Stimulated activated naive CD8-positive, alpha-beta T cell treated with anti-CD3 and anti-CD28 coated beads, Interleukin-15, Interleukin-2, amounts not matched to agents 100 ng/mL and 50 ng/mL, for 24 hours (primary cell): ENCODE results near the gene DNAJB1.
A peak's percentile ranks its signal among the peaks of the same experiment; 100 is the strongest.

Source experiments
- H3K27ac Mint-ChIP-seq: one replicate; pipeline ENCODE4 v1.8.0; 2021; ENCODE audit warnings: mild to moderate bottlenecking, mixed read lengths
- H3K27me3 Mint-ChIP-seq: one replicate; pipeline ENCODE4 v1.8.0; 2021; ENCODE audit warnings: mixed read lengths
- H3K36me3 Mint-ChIP-seq: one replicate; pipeline ENCODE4 v1.8.0; 2021; ENCODE audit warnings: low read depth, mixed read lengths
- H3K4me1 Mint-ChIP-seq: one replicate; pipeline ENCODE4 v1.8.0; 2021; ENCODE audit warnings: low read depth, mixed read lengths
- H3K4me3 Mint-ChIP-seq: one replicate; pipeline ENCODE4 v1.8.0; 2021; ENCODE audit warnings: mild to moderate bottlenecking, mixed read lengths
- H3K9me3 Mint-ChIP-seq: one replicate; pipeline ENCODE4 v1.8.0; 2021; ENCODE audit warnings: mixed read lengths

DNAJB1 gene

DNA sequence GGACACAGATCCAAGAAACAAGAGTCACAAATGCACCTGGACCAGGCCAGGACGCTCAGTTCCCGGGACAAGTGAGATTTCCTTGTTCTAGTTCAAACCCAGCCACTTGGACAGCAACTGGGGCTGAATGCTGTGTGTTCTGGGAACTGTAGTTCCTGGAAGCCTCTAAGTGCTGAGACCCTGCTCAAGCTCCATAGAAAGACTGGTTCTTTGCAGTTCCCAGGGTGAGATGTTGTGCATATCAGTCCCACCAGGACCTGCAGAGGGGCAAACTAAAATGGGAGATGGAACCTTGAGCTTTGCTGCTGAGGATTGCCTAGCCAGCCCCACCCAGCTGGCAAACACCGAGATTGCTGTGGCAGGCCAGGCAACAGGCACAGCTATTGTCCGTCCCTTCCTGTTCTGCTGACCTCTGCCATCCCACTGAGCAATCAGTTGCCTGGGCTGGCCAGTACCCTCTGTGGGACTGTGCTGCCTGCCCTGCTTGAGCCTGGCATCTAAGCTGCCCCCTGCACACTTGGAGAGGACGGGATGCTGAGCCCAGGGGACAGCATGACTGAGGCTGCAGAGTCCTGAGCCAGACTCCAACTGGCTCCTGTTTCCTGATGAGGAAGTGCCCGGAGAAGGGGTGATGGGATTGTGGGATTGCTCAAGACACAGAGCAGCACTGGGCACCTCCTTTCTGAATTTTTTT lies 20.8 kb downstream of the DNAJB1 start:
- Mint-ChIP-seq H3K27ac (peak overlapping the region; percentile 28), H3K4me3 (peak overlapping the region; percentile 77), H3K4me1 (peaks cover 12% of the 10 kb centered on the region), H3K9me3 (no peaks in the 10 kb centered on the region), H3K36me3 (no peaks in the 10 kb centered on the region), H3K27me3 (no peaks in the 10 kb centered on the region)

- H3K9me3 Mint-ChIP-seq: no peaks in the 10 kb centered on the region
- peak overlapping the region; percentile 28 for H3K27ac Mint-ChIP-seq
- peaks cover 12% of the 10 kb centered on the region for H3K4me1 Mint-ChIP-seq
- H3K27me3 Mint-ChIP-seq: no peaks in the 10 kb centered on the region
- H3K36me3 Mint-ChIP-seq: no peaks in the 10 kb centered on the region
- peak overlapping the region; percentile 77 for H3K4me3 Mint-ChIP-seq
Observed at GRCh38 chr19:14496834-14497227, 21.4 kb downstream of the DNAJB1 start.

- Mint-ChIP-seq H3K27me3 (no peaks in the 10 kb centered on the region), H3K27ac (peak within 1 kb of the TSS; percentile 76), H3K36me3 (peaks cover 4% of the 10 kb centered on the region), H3K4me1 (peaks cover 12% of the 10 kb centered on the region), H3K9me3 (no peaks in the 10 kb centered on the region), H3K4me3 (peak within 1 kb of the TSS; percentile 85)
Observed at GRCh38 chr19:14496029-14496833, 22.0 kb downstream of the DNAJB1 start, which contains the start of gene GIPC1. Gene GIPC1 (minus strand): TSS chr19:14496127. CDS start chr19:14482976, 13,151 bp downstream.

DNA sequence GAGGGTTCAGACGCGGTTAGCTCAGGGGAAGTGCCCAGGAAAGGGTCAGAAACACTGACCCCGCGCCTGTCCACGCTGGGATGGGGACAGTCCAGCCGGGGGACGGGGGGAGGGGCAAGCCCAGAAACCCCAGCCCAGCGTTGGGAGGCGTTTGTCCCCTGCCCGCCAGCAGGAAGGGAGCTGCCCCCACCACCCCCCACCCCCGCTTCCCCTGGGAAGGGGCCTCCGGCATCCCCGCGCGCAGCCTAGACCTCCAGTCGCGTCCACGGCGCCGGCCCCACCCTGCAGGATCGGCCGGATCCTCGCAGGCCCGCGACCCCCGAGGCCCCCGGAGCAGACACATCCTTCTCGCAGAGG lies 22.5 kb downstream of the DNAJB1 start:
- Mint-ChIP-seq H3K27ac (peak overlapping the region; percentile 76), H3K4me1 (peaks cover 12% of the 10 kb centered on the region), H3K27me3 (no peaks in the 10 kb centered on the region), H3K9me3 (no peaks in the 10 kb centered on the region), H3K4me3 (peak overlapping the region; percentile 85), H3K36me3 (peaks cover 4% of the 10 kb centered on the region)

DNA sequence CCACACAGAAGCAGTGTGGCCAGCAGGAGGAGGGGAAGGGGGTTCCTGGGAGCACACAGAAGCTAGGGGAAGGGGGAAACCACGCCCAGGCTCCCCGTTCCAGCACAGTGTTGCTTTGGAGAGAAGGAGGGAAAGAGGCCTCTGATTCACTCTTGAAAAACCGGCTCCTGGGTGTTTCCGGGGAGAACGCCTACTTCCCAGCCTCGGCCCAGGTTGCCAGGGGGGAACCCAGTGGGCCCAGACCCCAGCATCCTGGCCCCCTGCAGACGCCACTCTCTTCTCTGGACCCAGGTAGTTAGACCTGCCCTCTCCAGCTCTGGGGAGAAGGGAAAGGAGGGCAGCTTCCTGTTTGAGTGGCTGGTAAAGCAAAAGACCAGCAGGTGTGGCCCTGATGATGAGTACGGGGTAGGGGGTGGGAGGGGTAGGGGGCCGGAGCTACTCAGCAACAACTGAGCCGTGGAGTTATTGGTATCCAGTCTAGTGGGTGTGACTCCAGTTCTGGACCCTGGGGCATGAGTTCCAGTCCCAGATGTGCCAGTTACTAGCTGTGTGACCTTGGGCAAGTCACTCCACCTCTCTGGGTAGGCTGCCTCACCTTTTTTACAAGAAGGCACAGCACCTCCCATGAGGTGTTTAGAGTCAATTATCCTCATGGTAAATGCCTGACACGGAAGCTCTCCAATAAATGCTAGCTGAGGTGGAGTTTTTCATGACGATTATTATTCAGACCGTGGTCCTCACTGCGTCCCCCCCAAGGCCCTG lies 23.1 kb downstream of the DNAJB1 start:
- peak overlapping the region; percentile 85 for H3K4me3 Mint-ChIP-seq

DNA sequence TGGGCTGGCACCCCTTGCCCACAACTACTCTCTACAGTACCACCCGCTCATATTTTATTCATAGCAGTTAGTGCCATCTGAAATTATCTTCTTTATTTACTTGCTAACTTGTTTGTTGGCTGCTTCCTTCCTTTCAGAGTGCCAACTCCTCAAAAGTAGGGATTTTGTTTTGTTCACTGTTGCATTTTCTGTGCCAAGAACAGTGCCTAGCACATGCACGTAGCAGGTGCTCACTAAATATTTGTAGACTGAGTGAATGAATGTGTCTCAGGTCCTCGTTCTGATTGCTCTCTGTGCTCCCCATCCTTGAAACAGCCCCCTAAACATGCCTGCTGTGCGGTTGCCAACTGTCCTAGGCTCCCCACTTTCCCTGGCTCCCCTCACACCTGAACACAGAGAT lies 23.8 kb downstream of the DNAJB1 start:
- no peak overlapping the region for H3K27ac Mint-ChIP-seq
- H3K4me3 Mint-ChIP-seq: peak overlapping the region; percentile 49
- H3K27me3 Mint-ChIP-seq: no peaks in the 10 kb centered on the region
- H3K9me3 Mint-ChIP-seq: no peaks in the 10 kb centered on the region
- peaks cover 12% of the 10 kb centered on the region for H3K4me1 Mint-ChIP-seq
- peaks cover 4% of the 10 kb centered on the region for H3K36me3 Mint-ChIP-seq

More for the DNA sequence above, 23.1 kb downstream of the DNAJB1 start:
- peaks cover 4% of the 10 kb centered on the region for H3K36me3 Mint-ChIP-seq
- peak overlapping the region; percentile 76 for H3K27ac Mint-ChIP-seq
- H3K9me3 Mint-ChIP-seq: no peaks in the 10 kb centered on the region
- H3K27me3 Mint-ChIP-seq: no peaks in the 10 kb centered on the region
- H3K4me1 Mint-ChIP-seq: peaks cover 12% of the 10 kb centered on the region

DNA sequence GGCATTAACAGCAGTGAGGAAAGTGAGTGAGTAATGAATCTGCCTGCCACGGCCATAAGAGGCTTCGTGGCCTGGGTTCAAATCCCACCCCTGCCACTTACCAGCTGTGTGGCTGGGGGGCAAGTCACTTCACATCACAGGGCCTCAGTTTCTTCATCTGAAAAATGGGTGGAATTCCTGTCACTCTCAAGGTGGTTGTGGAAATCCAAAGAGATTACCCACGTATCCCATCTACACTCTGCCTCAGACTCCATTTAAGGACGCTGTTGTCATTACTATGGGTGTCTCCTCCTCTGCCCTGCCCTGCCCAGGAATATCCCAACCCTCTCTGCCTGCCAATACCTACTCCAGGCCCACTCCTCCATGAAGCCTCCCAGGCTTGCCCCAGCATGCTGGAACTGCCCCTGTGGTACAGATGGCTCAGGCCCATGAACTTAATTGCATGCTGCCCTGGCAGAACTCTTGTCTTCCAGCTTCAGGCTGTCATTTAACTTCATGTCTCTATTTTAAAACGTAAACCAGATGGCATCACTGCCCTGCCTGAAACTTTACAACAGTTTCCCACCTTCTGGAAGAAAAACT lies 25.4 kb downstream of the DNAJB1 start:
- H3K27ac Mint-ChIP-seq: no peak overlapping the region

DNA sequence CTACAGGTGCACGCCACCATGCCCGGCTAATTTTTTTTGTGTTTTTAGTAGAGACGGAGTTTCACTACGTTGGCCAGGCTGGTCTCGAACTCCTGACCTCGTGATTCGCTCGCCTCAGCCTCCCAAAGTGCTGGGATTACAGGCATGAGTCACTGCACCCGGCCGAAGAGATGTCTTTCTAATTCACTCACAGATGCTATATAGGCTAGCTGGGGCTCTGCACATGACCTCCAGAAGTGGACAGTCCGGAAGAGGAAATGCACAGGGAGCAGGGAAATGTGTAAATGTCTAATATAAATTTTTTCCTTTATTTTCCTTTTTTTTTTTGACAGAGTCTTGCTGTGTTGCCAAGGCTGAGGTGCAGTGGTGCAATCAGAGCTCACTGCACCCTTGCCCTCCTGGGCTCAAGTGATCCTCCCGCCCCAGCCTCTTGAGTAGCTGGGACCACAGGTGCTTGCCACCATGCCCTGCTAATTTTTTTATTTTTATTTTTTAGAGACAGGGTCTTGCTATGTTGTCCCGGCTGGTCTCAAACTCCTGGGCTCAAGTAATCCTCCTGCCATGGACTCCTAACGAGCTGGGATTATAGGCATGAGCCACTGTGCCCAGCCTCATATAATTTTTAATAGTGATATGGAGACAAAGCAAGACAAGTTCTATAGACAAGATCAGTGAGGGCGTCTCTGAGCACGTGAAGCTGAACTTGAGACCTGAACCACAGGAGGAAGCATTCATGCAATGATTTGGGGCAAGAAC lies 30.6 kb downstream of the DNAJB1 start:
- Mint-ChIP-seq H3K36me3 (peaks cover 4% of the 10 kb centered on the region), H3K4me3 (no peak overlapping the region), H3K27me3 (no peaks in the 10 kb centered on the region), H3K9me3 (no peaks in the 10 kb centered on the region), H3K4me1 (peaks cover 5% of the 10 kb centered on the region), H3K27ac (no peak overlapping the region)

More for the DNA sequence above, 25.4 kb downstream of the DNAJB1 start:
- Mint-ChIP-seq H3K4me1 (peaks cover 12% of the 10 kb centered on the region), H3K4me3 (no peak overlapping the region), H3K27me3 (no peaks in the 10 kb centered on the region), H3K9me3 (no peaks in the 10 kb centered on the region), H3K36me3 (peaks cover 4% of the 10 kb centered on the region)

DNA sequence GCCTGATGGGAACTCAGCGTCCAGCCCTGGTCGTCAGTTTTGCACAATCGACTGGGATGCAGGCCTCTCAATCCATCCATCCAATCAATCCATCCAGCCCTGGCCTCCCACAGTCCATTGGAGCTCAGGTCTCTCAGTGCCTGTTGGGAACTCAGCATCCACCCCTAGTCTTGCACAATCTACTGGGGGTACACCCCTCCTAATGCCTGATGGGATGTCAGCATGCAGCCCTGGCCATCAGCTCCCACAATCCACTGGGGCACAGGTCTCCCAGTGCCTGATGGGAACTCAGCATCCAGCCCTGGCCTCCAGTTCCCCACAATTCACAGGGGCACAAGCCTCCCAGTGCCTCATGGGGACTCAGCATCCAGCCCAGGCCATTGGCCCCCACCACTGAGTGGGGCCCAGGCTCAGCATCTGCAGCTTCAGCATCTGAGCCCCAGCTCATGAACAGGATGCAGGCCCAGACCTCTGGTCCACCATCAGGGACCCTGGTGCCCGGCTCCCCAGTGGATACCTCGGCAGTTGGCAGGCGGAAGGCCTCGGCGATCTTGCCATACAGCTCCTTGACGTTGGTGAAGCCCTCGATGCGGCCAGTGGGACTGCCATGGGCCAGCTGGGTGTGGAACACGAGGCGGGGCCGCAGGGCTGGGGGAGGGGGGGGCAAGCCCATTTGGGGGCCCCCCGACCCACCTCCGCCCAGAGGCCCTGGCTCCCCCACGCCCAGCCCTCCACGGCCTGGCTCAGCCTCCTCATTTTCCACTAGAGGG lies 35.8 kb downstream of the DNAJB1 start:
- Mint-ChIP-seq H3K27ac (no peak overlapping the region), H3K4me1 (peaks cover 10% of the 10 kb centered on the region), H3K27me3 (no peaks in the 10 kb centered on the region), H3K36me3 (no peaks in the 10 kb centered on the region), H3K9me3 (no peaks in the 10 kb centered on the region), H3K4me3 (no peak overlapping the region)

DNA sequence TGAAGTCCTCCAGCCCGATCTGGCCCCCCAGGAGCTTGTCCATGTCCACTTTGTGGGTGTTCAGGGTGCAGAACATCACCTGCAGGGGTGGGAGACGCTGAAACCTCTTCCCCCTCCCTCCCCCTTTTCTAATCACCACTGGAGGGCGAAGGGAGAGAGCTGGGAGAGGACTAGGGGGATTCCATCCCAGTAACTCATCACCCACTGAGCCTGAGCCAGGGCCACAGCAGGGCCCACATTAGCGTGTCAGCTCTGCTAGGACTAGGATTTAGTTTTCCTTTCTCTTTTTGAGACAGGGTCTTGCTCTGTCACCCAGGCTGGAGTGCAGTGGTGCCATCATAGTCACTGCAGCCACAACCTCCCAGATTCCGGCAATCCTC lies 37.5 kb downstream of the DNAJB1 start:
- Mint-ChIP-seq H3K4me1 (peaks cover 16% of the 10 kb centered on the region), H3K9me3 (no peaks in the 10 kb centered on the region), H3K27me3 (no peaks in the 10 kb centered on the region), H3K36me3 (no peaks in the 10 kb centered on the region), H3K4me3 (no peak overlapping the region), H3K27ac (no peak overlapping the region)

GRCh38 chr19:14479975-14480699 lies 38.1 kb downstream of the DNAJB1 start:
- H3K4me1 Mint-ChIP-seq: peaks cover 21% of the 10 kb centered on the region
- no peak overlapping the region for H3K4me3 Mint-ChIP-seq
- no peaks in the 10 kb centered on the region for H3K9me3 Mint-ChIP-seq
- H3K36me3 Mint-ChIP-seq: no peaks in the 10 kb centered on the region
- no peaks in the 10 kb centered on the region for H3K27me3 Mint-ChIP-seq
- no peak overlapping the region for H3K27ac Mint-ChIP-seq

GRCh38 chr19:14479309-14479974 lies 38.8 kb downstream of the DNAJB1 start:
- Mint-ChIP-seq H3K27ac (no peak overlapping the region), H3K4me3 (no peak overlapping the region), H3K9me3 (no peaks in the 10 kb centered on the region)

GRCh38 chr19:14478113-14478545 lies 40.1 kb downstream of the DNAJB1 start:
- Mint-ChIP-seq H3K27me3 (peaks cover 10% of the 10 kb centered on the region), H3K4me1 (peaks cover 29% of the 10 kb centered on the region), H3K9me3 (no peaks in the 10 kb centered on the region), H3K27ac (no peak overlapping the region), H3K36me3 (no peaks in the 10 kb centered on the region), H3K4me3 (no peak overlapping the region)

More at GRCh38 chr19:14479309-14479974, 38.8 kb downstream of the DNAJB1 start:
- Mint-ChIP-seq H3K36me3 (no peaks in the 10 kb centered on the region), H3K4me1 (peaks cover 26% of the 10 kb centered on the region), H3K27me3 (peaks cover 5% of the 10 kb centered on the region)
